PC-3 (cell line): Measurements from ENCODE around the gene SMIM9. TPM values are rescaled to one million over a fixed set of nuclear protein-coding genes. Genes with fewer than 3 reads are reported as not detected.

ENCODE experiments used
- ATAC-seq: fragments of 200-7000 bp; cut with Tn5 transposase; 2 replicates; pipeline ENCODE4 v1.9.1; 2020; ENCODE audit warnings: mild to moderate bottlenecking, moderate library complexity
- BruUV-seq: library from RNA; stranded (reverse); fragments of 400-500 nt; replicated peaks from 2 replicates; lab custom pipeline; 2021; lab: Mats Ljungman, UMichigan
- CTCF ChIA-PET: fragments of 300-600 bp; sonication (Branson Sonifier 250); formaldehyde crosslinking; loops from one replicate; lab custom pipeline; 2022; ENCODE audit warnings: antibody characterized with exemption; lab: Charles Lee
- POLR2A ChIA-PET: fragments of 300-600 bp; sonication (Branson Sonifier 250); formaldehyde crosslinking; loops from one replicate; lab custom pipeline; 2022; ENCODE audit warnings: antibody characterized with exemption; ENCODE audit not compliant: unreplicated experiment; lab: Charles Lee
- DNase-seq: peaks from one replicate; pipeline ENCODE4 v3.0.0-alpha.2; 2015
- H2AFZ ChIP-seq: fragments of 300-600 bp; sonication (generic); 2 replicates; pipeline ENCODE4 v1.6.0; 2016; ENCODE audit warnings: antibody characterized with exemption, low read length
- H3F3A ChIP-seq: fragments of 300-600 bp; sonication (generic); one replicate; pipeline ENCODE4 v1.6.0; 2017; ENCODE audit warnings: antibody characterized with exemption, low read length, control low read depth, mild to moderate bottlenecking; ENCODE audit not compliant: unreplicated experiment
- H3K27ac ChIP-seq: fragments of 300-600 bp; sonication (generic); 2 replicates; pipeline ENCODE4 v1.5.1; 2016; ENCODE audit warnings: mild to moderate bottlenecking, low read length
- H3K27me3 ChIP-seq: fragments of 300-600 bp; sonication (generic); 2 replicates; pipeline ENCODE4 v1.6.1; 2016; ENCODE audit warnings: low read length, mixed read lengths
- H3K36me3 ChIP-seq: fragments of 300-600 bp; sonication (generic); 2 replicates; pipeline ENCODE4 v1.6.1; 2016; ENCODE audit warnings: low read depth, mixed run types, low read length, mixed read lengths
- H3K4me1 ChIP-seq: fragments of 300-600 bp; sonication (generic); 2 replicates; pipeline ENCODE4 v1.5.1; 2016; ENCODE audit warnings: low read length; ENCODE audit not compliant: insufficient read depth
- H3K4me2 ChIP-seq: fragments of 300-600 bp; sonication (generic); 2 replicates; pipeline ENCODE4 v1.6.0; 2016; ENCODE audit warnings: low read length
- H3K4me3 ChIP-seq: fragments of 300-600 bp; sonication (generic); 2 replicates; pipeline ENCODE4 v1.5.1; 2016; ENCODE audit warnings: mild to moderate bottlenecking, low read length, mixed read lengths
- H3K79me2 ChIP-seq: fragments of 300-600 bp; sonication (generic); 2 replicates; pipeline ENCODE4 v1.6.1; 2017; ENCODE audit warnings: low read length, mixed read lengths
- H3K9ac ChIP-seq: fragments of 300-600 bp; sonication (generic); 2 replicates; pipeline ENCODE4 v1.6.0; 2016; ENCODE audit warnings: mild to moderate bottlenecking, low read length
- H3K9me2 ChIP-seq: fragments of 300-600 bp; sonication (generic); replicated peaks from 2 replicates; pipeline ENCODE4 v1.6.1; 2016; ENCODE audit warnings: mixed run types, low read length, mixed read lengths
- H3K9me3 ChIP-seq: fragments of 300-600 bp; sonication (generic); 2 replicates; pipeline ENCODE4 v1.6.1; 2016; ENCODE audit warnings: low read length, mixed read lengths
- H4K20me1 ChIP-seq: fragments of 300-600 bp; sonication (generic); 2 replicates; pipeline ENCODE4 v1.6.1; 2016; ENCODE audit warnings: low read length, mixed read lengths
- EZH2 ChIP-seq: fragments of 300-600 bp; sonication (generic); IDR thresholded peaks from one replicate; pipeline ENCODE4 v1.6.1; 2017; ENCODE audit warnings: antibody characterized with exemption, mild to moderate bottlenecking, low read length; ENCODE audit not compliant: unreplicated experiment
- EZH2phosphoT487 ChIP-seq: fragments of 300-600 bp; sonication (generic); IDR thresholded peaks from 2 replicates; pipeline ENCODE4 v1.6.1; 2018; ENCODE audit warnings: mild to moderate bottlenecking, antibody characterized with exemption, low read length, borderline replicate concordance
- intact Hi-C: fragments of 100-400 bp; cut with micrococcal nuclease; formaldehyde crosslinking; loops from 2 replicates; pipeline ENCODE4 v1.9.0; 2023
- total RNA-seq: library from RNA; depleted of rRNA; stranded (reverse); fragments of >200 nt; gene quantifications from 2 replicates; pipeline ENCODE4 v1.2.3, GENCODE V29; 2014
- TF ChIP-seq, protein P1 (sequence below): fragments of 300-600 bp; sonication (generic); conservative IDR thresholded peaks from 2 replicates; pipeline ENCODE4 v1.5.1; 2017; ENCODE audit warnings: antibody characterized with exemption, low read depth, mild to moderate bottlenecking, low read length

The SMIM9 gene
- total RNA-seq, 1 experiment from 2014 or later = not detected

DNA sequence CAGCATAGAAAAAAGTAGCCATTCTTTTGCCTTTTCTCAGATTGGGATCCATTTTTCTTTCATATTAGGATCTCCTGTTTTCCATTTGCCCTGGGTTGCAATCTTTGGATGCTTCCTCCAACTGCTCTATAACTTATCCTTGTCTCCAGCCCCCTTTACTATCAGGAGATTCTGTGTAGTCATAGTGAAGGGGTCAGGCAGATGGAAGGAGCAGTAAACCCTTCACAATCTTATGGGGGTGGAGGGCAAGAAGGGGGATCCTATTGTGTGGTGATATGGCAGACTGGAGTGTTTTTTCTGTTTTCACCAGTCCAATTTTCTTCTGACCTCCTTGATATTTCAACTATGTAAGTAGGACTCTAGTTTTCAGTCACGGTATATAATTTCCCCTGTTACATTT lies 1.7 kb upstream of the SMIM9 start:
- H4K20me1 ChIP-seq = no peaks in the 10 kb centered on the region
- H3K9ac ChIP-seq = no peak overlapping the region
- no peaks in the 10 kb centered on the region for H3K9me2 ChIP-seq
- H3K36me3 ChIP-seq = no peaks in the 10 kb centered on the region
- ChIA-PET POLR2A (no interaction called here), CTCF (no interaction called here)
- H3K27me3 ChIP-seq = no peaks in the 10 kb centered on the region
- DNase-seq (no peak), ATAC-seq (no peak)
- H3K4me2 ChIP-seq = no peak overlapping the region
- no peaks in the 10 kb centered on the region for H3F3A ChIP-seq
- H3K9me3 ChIP-seq = no peaks in the 10 kb centered on the region
- H3K79me2 ChIP-seq = no peaks in the 10 kb centered on the region
- no peak overlapping the region for H3K4me3 ChIP-seq
- H2AFZ ChIP-seq = no peak overlapping the region
- H3K27ac ChIP-seq = no peak overlapping the region
- intact Hi-C loops = no loop called here
- BruUV-seq = no TSS peak
- no peak for TF ChIP-seq EZH2phosphoT487
- TF ChIP-seq EZH2 = no peak
- TF ChIP-seq, protein P1, sequence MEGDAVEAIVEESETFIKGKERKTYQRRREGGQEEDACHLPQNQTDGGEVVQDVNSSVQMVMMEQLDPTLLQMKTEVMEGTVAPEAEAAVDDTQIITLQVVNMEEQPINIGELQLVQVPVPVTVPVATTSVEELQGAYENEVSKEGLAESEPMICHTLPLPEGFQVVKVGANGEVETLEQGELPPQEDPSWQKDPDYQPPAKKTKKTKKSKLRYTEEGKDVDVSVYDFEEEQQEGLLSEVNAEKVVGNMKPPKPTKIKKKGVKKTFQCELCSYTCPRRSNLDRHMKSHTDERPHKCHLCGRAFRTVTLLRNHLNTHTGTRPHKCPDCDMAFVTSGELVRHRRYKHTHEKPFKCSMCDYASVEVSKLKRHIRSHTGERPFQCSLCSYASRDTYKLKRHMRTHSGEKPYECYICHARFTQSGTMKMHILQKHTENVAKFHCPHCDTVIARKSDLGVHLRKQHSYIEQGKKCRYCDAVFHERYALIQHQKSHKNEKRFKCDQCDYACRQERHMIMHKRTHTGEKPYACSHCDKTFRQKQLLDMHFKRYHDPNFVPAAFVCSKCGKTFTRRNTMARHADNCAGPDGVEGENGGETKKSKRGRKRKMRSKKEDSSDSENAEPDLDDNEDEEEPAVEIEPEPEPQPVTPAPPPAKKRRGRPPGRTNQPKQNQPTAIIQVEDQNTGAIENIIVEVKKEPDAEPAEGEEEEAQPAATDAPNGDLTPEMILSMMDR = no peak
- no peaks in the 10 kb centered on the region for H3K4me1 ChIP-seq

- Histone ChIP-seq H3K27me3 (no peaks in the 10 kb centered on the region), H3K4me2 (no peak overlapping the region), H3K27ac (no peak overlapping the region), H3K4me1 (no peaks in the 10 kb centered on the region), H3K9ac (no peak overlapping the region), H3F3A (no peaks in the 10 kb centered on the region), H3K9me2 (no peaks in the 10 kb centered on the region), H3K36me3 (no peaks in the 10 kb centered on the region), H3K4me3 (no peak overlapping the region), H2AFZ (no peak overlapping the region), H4K20me1 (no peaks in the 10 kb centered on the region), H3K9me3 (no peaks in the 10 kb centered on the region), H3K79me2 (no peaks in the 10 kb centered on the region)
- DNase-seq (no peak), ATAC-seq (no peak)
- TF ChIP-seq, protein P1 = no peak
- TF ChIP-seq EZH2phosphoT487 (no peak), EZH2 (no peak)
- intact Hi-C loops = no loop called here
- CTCF ChIA-PET = no interaction called here
- POLR2A ChIA-PET = no interaction called here
- BruUV-seq = no TSS peak
Observed at GRCh38 chrX:154833746-154834274, 652 bp downstream of the SMIM9 start.

DNA sequence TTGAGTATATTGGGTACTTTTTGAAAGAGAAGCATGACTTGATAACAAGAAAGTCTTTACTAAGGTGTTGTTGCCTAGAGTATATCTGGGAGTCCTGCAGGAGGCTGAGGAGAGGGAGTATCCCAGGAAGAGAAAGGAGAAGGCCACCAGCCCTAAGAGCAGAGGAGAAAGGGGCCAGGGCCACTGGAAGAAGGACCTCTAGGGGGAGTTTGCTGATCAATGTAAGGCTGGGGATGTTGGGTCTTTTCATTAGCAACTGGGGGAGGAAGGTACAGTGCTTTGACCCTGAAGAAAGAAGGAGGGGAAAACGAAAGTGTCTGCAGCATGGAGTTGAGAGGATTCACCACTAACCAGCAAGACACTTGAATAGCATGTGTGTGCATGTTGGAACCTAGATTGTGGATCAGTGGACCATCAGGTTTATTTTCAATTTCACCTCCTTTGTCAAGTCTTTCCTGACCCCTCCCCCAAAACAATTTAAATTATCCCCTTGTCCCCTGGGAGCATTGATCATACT lies 4.5 kb downstream of the SMIM9 start:
- H3K4me1 ChIP-seq = no peaks in the 10 kb centered on the region
- BruUV-seq = no TSS peak
- no peak overlapping the region for H3K27ac ChIP-seq
- CTCF ChIA-PET = no interaction called here
- no peaks in the 10 kb centered on the region for H4K20me1 ChIP-seq
- no peak overlapping the region for H3K4me2 ChIP-seq
- TF ChIP-seq EZH2phosphoT487 (no peak), EZH2 (no peak)
- TF ChIP-seq, protein P1 = no peak
- H3K79me2 ChIP-seq = no peaks in the 10 kb centered on the region
- POLR2A ChIA-PET = no interaction called here
- H3K9me3 ChIP-seq = no peaks in the 10 kb centered on the region
- H3K4me3 ChIP-seq = no peak overlapping the region
- no peaks in the 10 kb centered on the region for H3K27me3 ChIP-seq
- H2AFZ ChIP-seq = no peak overlapping the region
- ATAC-seq = no peak
- H3K9ac ChIP-seq = no peak overlapping the region
- H3K9me2 ChIP-seq = no peaks in the 10 kb centered on the region
- DNase-seq = no peak
- intact Hi-C loops = no loop called here
- no peaks in the 10 kb centered on the region for H3F3A ChIP-seq
- H3K36me3 ChIP-seq = no peaks in the 10 kb centered on the region
